22Rv1 (cell line): Measurements from ENCODE around the gene LST1.
A peak's percentile ranks its signal among the peaks of the same experiment; 100 is the strongest.

Source experiments
- H3K27ac ChIP-seq: fragments of 450-650 bp; 2 replicates; pipeline ENCODE4 v1.5.1; 2017
- CTCF ChIP-seq: fragments of 450-650 bp; IDR thresholded peaks from 2 replicates; pipeline ENCODE4 v1.5.1; 2017; ENCODE audit warnings: mild to moderate bottlenecking
- ZFX ChIP-seq: fragments of 450-650 bp; IDR thresholded peaks from 2 replicates; pipeline ENCODE4 v1.6.1; 2017; ENCODE audit warnings: antibody characterized with exemption, borderline replicate concordance

The LST1 gene

DNA sequence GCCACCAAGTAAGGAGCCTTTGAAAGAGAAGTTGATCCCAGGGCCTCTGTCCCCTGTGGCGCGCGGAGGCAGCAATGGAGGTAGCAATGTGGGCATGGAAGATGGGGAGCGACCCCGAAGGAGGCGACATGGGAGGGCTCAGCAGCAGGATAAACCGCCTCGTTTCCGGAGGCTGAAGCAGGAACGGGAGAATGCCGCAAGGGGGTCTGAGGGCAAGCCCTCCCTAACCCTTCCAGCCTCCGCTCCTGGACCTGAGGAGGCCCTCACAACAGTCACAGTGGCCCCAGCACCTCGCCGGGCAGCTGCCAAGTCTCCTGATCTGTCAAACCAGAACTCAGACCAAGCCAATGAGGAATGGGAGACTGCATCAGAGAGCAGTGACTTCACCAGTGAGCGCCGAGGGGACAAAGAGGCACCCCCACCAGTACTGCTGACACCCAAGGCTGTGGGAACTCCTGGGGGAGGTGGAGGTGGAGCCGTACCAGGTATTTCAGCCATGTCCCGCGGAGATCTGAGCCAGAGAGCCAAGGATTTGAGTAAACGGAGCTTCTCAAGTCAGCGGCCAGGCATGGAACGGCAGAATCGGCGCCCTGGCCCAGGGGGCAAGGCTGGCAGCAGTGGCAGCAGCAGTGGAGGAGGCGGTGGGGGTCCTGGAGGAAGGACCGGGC, 46.3 kb downstream of the LST1 start:
- no peak for TF ChIP-seq ZFX
- TF ChIP-seq CTCF: no peak
- H3K27ac ChIP-seq: peak overlapping the region; percentile 8; the same call in 1 of the 2 replicates

DNA sequence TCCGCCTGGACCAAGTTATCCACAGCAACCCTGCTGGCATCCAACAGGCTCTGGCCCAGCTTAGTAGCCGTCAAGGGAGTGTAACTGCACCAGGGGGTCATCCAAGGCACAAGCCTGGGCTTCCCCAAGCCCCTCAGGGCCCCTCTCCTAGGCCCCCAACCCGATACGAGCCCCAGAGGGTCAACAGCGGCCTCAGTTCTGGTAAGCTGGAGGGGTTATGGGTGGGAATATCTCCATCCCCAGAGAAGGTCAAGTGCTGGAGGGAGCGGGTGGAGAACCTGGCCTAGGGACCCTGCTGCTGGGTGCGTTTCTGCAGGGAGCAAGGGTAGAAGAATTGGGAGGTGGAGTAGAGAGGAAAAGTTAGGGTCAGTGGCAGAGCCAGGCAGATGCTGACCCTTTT, 47.4 kb downstream of the LST1 start:
- H3K27ac ChIP-seq: peak overlapping the region; percentile 8; the same call in 1 of the 2 replicates
- no peak for TF ChIP-seq CTCF
- TF ChIP-seq ZFX: no peak

- H3K27ac ChIP-seq: peak overlapping the region; percentile 1; the same call in 1 of the 2 replicates
- no peak for TF ChIP-seq ZFX
- no peak for TF ChIP-seq CTCF
These were observed 48.1 kb downstream of the LST1 start for GRCh38 chr6:31634131-31634530.

GRCh38 chr6:31634969-31635575, 49.0 kb downstream of the LST1 start:
- TF ChIP-seq CTCF (no peak), ZFX (no peak)

GRCh38 chr6:31636698-31637596, 50.9 kb downstream of the LST1 start:
- TF ChIP-seq ZFX: no peak
- H3K27ac ChIP-seq: peak overlapping the region; percentile 38

More at GRCh38 chr6:31634969-31635575, 49.0 kb downstream of the LST1 start:
- H3K27ac ChIP-seq: peak overlapping the region; percentile 27; the same call in 1 of the 2 replicates
